Hematopoietic multipotent progenitor cell treated with erythropoietin and hydrocortisone succinate and interleukin-3 and kit ligand, for 15 days (in vitro differentiated cells): Measurements from ENCODE around the gene UBE3B.

Source experiments
- DNase-seq: peaks from one replicate; pipeline ENCODE4 v3.0.0-alpha.2; 2015; ENCODE audit warnings: low spot score

The UBE3B gene

DNA sequence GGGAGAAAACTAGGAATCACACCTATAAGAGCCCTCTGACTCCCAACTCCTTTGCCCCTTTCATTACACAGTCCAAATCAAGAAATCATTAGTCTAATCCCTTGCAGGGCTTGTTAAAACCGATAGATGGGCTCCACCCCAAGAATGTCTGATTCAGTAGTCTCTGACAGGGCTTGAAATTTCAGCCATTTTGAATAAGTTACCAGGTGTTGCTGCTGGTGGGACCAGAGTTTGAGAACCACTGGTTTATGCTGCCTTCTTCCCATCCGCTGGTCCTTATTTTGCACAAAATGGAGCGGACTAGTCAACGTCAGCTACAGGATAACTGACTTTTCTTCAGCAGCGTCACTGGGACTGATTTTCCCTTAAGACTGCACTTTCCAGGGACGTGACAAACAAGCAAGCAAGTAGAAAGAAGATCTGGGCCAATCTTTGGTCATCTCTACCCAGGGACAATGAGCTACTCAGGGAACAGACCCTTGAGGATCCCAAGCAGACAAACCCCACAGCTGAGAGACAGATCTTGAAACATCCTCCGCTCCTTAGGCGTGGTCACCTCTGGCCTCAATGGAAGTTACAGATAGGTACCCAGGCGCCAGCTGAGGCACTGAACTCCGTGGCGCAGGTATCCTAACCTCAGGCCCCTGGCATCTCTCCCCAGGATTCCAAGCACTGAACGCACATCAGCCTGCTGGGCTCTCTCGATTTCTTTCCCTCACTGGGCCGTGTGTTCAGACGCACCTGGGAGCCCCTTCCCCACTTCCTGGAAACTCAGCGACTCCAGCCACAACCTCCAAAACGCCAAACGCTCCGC lies 1.2 kb upstream of the UBE3B start:
- DNase-seq: no peak

DNA sequence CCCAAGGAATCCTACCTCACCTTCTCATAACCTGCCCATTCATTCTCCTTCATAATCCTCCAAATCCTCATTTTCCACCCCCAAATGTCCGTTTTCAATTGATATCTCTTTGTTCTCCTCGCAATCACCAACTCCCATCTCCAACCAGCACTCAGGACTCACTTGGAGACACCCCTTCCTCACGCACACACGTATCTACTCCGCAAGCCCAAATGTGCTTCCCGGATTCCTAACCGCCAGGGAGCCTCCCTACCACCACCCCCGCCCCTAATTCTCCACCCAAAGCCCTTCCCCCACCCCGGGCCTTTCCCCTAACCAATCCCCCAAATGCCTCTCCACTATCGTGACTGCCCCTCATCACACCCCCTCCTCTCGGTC lies 638 bp upstream of the UBE3B start:
- DNase-seq: no peak

DNA sequence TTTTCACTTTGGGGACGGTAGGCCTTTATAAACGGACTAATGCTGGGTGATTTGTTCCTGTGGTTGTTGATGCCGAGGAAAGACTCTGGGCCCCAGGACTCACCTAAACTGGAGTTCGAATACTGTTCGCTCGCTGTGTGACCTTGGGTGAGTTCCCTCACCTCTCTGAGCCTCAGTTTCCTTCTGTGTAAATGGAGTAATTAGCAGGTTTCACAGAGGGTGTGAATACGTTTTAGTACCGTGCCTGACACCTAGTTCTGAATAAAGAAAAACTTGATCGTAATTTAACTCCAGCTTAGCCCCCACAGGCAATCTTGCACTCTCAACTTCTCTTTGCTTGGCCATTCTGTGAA lies 505 bp downstream of the UBE3B start:
- DNase-seq: no peak

DNA sequence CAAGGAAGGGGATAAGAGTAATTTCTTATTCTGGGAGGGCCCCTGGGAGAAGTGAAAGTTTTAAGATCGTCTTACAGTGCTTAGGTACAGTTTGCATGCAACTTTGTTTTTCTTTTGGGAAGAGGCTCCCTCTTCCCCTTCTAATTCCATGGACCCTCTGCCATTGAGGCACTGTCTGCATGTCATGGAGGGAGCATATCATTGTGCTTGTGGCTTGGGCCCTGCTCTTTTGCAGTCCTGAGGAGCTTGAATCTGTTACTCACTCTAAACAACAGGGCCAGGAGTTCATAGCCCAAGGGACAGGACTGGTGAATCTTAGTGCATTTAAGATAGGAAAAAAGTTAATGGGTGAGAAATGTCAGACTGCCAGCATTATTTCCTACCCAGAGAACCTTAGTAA lies 2.3 kb downstream of the UBE3B start:
- DNase-seq: no peak

DNA sequence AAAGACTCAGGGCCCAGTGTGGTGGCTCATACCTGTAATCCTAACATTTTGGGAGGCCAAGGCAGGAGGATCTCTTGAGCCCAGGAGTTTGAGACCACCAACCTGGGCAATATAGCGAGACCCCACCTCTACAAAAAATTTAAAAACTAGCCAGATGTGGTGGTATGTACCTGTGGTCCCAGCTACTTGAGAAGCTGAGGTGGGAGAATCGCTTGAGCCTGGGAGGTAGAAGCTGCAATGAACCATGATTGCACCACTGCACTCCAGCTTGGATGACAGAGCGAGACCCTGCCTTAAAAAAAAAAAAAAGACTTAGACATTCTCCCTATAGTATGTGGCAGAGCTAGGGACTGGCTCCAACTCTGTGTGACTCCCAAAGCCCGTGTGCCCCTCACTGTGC lies 2.9 kb downstream of the UBE3B start:
- no peak for DNase-seq

DNA sequence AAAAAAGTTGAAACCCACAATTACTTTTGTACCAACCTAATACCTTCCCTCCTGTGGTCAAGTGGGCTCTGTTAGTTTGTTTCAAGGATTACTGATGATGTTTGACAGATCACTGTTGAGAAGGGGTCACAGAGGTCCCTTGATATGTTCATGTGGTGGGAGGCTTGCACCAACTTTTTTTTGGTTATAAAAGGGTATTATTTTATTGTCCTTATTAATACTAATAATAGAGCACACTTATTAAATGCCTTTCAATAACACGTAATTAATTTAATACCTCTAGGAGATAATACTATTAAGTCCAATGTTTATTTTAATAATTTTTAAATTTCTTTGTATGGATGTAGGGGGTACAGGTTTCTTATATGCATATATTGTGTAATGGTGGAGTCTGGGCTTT lies 4.4 kb downstream of the UBE3B start:
- no peak for DNase-seq

DNA sequence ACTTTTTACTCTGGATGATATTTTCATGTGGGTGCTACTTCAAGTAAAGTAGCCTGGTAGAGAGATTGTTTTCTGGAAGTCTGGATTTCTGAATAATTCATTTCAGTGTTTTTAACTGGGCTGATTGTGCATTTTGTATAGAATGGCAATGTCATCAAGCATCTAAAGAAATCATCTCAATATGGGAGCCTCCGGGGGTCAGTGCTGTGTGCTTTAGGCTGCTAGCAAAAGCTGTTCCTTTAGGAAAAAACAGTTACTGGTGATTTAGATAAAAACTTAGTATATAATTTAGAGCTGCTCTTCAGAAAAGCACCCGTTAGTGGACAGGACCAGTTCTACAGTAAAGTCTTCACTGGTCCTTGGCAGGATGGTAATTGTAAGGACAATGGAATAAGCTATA lies 5.1 kb downstream of the UBE3B start:
- no peak for DNase-seq

DNA sequence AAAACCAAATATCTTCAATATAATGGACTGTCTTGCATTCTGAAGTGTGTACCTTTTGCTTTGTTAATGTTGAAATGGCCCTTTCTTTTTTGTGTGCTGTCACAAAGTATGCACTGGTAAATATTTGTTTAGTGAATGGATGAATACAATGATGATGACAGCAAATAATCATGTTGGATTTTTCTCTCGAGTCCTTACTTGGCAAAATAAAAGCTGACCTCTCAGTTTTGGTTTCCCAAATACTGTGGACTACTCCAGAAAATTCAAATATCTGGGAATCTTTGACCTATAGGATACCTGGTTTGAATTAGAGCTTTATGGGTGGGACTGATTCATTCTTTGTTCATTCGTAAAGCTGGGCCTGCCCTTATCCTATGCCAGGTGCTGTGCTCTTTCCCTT lies 5.5 kb downstream of the UBE3B start:
- no peak for DNase-seq

DNA sequence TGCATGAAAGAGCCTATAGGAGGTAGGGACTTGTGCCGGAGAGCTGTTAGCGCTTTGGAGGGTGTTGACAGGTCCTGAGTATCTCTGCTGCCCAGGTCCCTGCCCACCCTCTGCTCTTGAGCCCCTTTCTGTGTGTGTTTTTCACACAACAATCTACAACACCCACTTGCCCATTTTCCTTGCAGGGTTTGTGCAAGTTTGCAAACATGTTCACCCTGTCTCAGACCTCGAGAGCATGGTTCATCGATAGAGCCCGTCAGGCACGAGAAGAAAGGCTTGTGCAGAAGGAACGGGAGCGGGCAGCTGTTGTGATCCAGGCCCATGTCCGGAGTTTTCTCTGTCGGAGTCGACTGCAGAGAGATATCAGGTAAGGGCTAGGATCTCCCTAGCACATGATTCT lies 5.9 kb downstream of the UBE3B start:
- no peak for DNase-seq

DNA sequence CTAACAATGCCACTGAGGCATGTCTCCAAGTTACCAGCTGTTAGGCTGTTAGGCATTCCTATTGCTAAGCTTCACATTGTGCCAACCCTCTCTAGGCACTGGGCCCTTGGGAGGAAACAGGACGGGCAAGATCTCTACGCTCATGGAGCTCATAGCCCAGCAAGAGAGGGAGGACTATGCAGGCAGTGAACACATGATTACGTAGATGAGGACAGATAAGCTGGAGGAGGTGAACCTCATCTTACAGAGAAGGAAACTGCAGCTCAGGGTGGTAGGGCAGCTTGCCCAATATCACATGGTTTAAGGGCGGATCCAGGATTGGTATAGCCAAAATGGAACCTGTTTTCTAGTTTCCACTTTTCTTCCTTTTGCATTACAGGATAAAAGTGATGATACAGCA lies 7.8 kb downstream of the UBE3B start:
- no peak for DNase-seq

DNA sequence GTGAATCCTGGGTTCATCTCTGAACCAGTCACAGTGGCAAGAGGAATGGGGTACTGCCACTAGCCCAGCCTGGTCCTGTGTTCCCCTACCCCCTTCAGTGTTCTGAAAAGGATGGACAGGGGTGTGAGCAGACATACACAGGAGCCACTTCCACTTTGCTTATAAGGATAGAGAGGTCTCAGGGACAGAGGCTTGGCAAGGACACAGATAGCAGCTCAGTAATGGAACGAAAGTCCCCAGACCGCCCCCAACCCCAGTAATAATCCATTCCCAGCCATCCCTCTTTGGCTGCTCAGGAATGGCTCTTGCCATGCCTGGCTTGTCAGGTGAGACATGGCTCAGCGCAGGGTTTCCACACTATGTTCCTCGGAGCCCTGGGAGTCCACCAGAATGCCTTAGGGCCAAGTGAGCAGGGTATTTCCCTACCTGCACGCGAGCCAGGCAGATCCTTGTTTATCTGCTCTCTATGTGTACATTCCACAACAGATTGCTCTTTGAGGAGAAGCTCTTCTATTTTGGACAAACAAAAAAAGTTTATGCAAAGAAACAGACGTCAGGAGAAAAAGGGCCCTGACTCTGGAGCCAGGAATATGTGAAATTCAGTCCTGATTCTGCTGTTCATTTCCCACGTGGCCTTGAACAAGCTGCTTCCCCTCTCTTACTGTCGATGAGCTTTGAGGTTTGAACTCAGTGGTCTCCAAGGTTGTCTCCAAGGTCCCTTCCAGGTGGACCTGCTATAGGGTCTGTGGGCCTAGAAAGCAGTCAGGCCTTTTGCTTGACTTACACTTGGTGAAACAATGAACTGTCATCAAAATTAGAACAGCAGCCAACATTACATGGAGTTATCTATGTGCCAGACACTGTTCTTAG lies 10.0 kb downstream of the UBE3B start:
- no peak for DNase-seq

DNA sequence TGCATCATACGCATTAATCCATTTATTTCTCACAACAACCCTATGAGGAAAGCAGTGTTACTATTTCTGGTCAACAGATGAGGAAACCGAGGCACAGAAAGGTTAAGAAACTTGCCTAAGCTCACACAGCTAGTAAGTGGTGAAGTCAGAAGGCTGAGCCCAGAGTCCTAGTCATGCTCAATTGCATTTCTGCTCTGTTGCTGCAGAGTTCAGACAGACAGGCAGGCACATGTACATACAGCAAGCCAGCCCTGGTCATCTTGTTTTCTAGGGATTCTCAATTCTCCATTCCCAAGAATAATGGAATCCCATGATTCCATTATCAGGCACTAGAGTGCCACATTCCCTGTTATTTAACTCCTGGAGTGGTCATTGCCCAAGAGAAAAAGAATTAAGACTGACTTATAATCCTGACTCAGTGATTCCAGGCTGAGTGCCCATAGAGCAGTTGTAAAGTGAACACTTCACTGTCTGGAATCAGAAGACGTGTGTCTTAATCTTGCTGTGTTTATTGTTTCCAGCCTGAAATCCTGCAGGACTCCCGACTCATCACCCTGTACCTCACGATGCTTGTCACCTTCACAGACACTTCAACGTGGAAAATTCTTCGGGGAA lies 10.7 kb downstream of the UBE3B start:
- DNase-seq: no peak

DNA sequence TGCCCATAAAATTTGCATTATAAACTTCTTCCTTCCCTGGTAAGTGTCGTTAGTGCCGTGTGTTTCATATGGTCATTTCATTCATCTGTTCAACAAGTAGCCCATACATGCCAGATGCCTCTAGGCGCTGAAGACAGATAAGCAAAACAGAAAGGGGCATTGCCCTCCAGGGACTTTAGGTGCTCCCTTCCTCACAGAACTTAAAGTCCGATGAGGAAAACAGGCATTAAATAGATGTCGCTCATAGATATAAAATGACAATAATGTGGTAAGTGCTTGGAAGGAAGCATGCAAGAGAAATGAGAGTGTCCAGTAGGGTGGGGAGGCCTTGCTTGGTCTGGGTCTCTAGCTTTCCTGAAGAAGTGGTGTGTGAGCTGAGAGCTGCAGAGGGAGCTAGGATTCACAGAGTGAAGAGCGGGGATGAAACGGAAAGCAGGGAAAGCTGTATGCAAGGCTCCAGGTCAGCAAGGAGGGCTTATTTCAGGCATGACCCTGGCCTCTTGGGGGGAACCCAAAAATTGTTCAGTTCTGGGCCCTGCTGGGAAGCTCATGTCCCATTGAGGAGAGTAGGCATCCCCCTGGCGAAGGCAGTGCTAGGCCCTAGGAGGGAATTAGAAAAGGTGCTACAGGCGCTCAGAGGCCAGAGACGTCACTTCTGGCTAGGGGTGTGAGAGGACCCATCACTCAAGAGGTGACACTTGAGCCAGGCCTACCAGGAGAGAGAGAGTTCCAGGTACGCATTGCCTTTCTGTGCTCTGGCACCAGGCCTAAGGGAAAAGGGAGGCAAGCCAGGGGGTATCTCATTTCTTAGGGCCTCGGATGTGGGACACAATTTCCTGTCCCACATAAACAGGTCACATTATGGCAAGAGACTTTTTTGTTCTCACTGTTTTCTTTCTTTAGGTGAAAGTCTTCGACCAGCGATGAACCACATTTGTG lies 11.9 kb downstream of the UBE3B start:
- DNase-seq: no peak

DNA sequence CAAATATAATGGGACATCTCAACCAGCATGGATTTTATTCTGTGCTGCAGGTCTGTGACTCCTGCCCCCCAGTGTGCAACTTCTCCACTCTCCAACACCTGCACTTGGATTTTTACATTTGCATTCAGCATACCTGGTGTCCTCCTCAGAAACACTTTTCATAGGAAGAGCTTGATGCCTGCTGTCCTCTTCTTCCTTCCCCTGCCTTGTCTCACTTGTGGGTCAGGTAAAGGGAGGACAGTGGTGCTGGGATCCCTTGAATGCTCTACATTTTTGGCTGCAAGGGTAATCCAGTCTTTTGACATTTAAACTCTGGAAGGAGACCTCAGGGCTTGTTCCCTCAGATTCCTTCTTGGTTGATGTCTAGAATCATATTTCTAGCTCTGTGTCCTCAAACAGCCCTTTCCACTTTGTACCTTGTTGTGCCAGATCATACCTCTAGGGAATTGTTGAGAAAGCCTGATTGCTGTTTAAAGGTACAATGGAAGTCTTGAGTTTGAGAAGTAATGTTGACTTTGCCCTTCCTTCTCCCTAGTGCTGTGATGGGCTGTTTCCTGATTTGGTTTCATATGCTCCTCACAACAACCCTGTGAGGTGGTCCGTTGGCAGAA lies 12.6 kb downstream of the UBE3B start:
- no peak for DNase-seq

DNA sequence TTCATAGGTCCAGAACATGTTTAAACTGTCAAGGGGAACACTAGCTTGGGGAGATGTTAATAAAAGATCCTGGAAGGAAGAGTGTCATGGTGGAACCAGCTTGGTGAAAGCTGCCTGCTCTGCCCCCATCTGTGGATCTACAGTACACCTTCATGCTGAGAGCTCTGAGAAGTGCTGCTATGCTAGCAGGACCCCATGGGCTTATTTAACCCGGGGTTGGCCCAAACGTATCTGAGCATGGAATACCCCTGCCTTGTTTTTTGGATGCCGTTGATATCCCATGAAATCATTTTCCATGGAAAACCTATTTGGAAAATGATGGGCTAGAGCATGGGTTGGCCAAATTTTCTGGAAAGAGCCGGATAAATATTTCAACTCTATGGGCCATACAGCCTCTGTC lies 14.2 kb downstream of the UBE3B start:
- DNase-seq: no peak

DNA sequence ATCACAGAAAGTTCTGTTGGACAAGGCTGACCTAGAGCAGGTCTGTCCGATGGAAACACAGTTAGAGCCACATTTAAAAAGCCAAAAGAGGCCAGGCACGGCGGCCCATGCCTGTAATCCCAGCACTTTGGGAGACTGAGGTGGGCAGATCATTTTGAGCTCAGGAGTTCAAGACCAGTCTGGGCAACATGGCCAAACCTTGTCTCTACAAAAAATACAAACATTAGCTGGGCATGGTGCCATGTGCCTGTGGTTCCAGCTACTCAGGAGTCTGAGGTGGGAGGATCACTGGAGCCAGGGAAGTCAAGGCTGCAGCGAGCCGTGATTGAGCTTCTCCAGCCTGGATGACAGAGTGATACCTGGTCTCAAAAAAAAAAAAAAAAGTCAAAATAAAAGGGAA lies 14.9 kb downstream of the UBE3B start:
- no peak for DNase-seq

DNA sequence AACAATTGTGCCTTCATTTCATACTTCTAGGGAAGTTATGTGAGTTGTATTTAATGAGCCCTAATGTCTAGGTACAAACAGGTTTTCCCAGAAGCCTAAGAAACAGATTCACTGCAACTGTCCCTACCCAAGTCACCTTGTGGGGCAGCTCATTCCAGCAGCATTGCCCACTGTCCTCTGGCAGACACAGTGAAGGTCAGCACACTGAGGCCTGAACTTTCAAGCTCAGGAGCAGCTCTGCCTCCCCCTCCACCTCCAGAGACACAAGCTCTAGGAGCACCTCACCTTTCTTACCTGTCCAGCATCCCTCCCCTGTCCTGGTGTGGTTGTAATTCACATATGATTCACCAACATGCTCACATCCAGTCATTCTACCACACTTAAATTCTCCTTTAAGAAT lies 15.7 kb downstream of the UBE3B start:
- DNase-seq: no peak

DNA sequence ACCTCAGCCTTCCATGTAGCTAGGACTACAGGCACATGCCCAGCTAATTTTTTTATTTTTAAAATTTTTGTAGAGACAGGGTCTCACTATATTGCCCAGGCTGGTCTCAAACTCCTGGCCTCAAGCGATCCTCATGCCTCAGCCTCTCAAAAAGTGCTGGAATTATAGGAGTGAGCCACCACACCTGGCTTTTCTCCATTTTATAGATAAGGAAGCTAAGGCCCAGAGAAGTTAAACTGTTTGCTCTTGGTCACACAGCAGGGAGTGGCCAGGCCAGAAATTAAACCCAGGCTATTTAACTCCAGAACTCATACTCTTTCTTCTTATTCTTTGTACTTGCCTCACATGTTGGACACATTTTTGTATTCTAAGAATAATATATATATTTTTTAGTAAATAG lies 16.5 kb downstream of the UBE3B start:
- DNase-seq: no peak

DNA sequence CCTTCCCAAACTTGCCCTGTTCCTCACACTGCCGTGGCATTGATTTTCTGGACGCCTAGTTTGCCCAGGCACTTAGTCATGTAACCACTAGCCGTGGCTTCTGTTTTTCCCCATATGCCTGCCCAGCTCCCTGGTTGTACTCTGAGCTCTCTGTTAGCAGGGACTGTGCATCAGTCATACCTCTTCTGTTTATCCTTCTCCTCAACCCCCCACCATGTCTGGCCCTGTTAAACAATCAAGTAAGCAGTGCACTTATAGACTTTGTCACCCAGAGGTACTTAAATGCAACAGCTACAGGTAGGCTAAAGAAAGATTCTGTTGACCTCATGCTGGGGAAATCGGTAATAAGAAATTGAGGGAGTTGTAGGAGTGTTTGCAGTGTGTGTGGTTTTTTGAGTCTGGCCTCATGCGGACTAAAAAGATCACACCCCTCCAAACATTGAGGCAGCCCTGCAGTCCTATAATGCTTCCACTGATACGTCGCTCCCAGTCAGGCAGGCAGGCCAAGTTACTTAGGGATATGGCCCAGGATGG lies 17.0 kb downstream of the UBE3B start:
- no peak for DNase-seq

DNA sequence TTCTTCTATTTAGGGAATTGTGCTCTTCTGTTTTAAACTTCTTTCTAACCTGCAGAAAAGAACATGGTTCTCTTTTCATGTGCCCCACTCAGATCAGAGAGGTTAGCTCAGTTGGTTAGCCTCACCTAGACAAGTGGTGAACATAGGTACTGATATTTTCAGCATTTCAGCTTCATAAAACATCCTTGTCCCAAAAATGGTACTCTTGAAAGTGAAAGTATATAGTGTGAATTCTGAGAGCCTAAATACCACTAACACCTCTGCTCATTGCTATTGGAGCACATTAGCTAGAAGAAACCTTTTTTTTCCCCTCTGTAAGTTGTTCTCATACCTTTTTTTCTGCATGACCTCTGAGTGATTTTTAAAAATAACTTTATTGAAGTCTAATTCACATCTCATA lies 17.6 kb downstream of the UBE3B start:
- no peak for DNase-seq

DNA sequence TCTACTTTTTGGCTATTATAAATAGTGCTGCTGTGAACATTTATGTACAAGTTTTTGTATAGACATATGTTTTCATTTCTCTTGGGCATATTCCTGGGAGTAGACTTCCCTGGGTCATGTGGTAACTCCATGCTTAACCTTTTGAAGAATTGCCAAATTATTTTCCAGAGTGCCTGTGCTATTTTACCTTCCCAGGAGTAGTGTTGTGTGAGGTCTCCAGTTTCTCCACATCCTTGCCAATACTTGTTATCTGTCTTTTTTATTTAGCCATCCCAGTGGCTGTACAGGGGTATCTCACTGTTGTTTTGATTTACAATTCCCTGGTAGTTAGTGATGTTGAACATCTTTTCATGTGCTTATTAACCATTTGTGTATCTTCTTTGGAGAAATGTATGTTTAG lies 18.9 kb downstream of the UBE3B start:
- no peak for DNase-seq
